Choroid plexus epithelial cell (primary cell): Measurements from ENCODE around the gene KIF20A.
"Not testable (repeated sequence)": the region's sequence is repeated elsewhere in the genome, so short reads cannot be mapped to it uniquely, and the experiment has no call there.

Experiments used
- DNase-seq: peaks from one replicate; pipeline ENCODE4 v3.0.0-alpha.2; 2010; ENCODE audit warnings: low read depth
- H3K4me3 ChIP-seq: 2 replicates; pipeline ENCODE4 v1.5.1; 2011; ENCODE audit warnings: low read depth, mild to moderate bottlenecking, control low read depth, low read length, moderate library complexity
- TF ChIP-seq, protein P1 (sequence below): conservative IDR thresholded peaks from 2 replicates; pipeline ENCODE4 v1.5.1; 2011; ENCODE audit warnings: low read depth, mild to moderate bottlenecking, control low read depth, inconsistent platforms, low read length, moderate library complexity

Gene KIF20A

DNA sequence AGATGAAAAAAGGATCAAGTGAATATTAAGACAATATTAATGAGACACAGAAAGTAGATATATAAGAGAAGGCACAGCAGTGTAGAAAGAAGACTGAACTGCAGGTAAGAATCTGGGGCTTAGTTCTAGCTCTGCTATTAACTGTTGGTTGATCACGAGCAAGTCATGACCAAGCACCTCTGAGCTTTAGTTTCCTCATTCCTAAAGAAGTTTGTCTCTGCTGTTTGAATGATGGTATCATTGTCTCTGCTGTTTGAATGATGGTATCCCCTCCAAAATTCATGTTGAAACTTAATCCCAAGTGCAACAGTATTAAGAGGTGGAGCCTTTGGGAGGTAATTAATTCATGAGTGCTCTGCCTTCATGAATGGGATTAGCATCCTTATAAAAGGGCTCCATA, 37.2 kb upstream of the KIF20A start:
- DNase-seq, result no peak
- TF ChIP-seq, protein P1, sequence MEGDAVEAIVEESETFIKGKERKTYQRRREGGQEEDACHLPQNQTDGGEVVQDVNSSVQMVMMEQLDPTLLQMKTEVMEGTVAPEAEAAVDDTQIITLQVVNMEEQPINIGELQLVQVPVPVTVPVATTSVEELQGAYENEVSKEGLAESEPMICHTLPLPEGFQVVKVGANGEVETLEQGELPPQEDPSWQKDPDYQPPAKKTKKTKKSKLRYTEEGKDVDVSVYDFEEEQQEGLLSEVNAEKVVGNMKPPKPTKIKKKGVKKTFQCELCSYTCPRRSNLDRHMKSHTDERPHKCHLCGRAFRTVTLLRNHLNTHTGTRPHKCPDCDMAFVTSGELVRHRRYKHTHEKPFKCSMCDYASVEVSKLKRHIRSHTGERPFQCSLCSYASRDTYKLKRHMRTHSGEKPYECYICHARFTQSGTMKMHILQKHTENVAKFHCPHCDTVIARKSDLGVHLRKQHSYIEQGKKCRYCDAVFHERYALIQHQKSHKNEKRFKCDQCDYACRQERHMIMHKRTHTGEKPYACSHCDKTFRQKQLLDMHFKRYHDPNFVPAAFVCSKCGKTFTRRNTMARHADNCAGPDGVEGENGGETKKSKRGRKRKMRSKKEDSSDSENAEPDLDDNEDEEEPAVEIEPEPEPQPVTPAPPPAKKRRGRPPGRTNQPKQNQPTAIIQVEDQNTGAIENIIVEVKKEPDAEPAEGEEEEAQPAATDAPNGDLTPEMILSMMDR, result no peak
- no peak overlapping the region for H3K4me3 ChIP-seq

DNA sequence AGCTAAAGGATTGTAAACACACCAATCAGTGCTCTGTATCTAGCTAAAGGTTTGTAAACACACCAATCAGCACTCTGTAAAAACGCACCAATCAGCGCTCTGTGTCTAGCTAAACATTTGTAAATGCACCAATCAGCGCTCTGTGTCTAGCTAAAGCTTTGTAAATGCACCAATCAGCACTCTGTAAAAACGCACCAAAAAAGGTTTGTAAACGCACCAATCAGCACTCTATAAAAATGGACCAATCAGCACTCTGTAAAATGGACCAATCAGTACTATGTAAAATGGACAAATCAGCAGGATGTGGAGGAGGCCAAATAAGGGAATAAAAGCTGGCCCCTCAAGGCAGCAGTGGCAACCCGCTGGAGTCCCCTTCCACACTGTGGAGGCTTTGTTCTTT, 35.3 kb upstream of the KIF20A start:
- not testable (repeated sequence) for DNase-seq, H3K4me3 ChIP-seq

DNA sequence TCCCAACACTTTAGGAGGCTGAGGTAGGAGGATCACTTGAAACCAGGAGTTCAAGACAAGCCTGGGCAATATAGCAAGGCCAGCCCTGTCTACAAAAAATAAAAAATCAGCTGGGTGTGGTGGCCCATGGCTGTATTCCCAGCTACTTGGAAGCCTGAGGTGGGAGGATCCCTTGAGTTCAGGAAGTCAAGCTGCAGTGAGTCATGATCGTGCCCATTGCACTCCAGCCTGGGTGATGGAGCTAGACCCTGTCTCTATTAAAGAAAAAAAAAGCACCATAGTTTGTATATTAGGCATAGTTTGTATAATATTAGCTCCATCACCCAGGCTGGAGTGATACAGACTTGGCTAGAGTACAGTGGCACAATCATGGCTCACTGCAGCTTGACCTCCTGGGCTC, 30.1 kb upstream of the KIF20A start:
- peak; percentile 61 for DNase-seq
- no peak overlapping the region for H3K4me3 ChIP-seq
- TF ChIP-seq, protein P1, result no peak

DNA sequence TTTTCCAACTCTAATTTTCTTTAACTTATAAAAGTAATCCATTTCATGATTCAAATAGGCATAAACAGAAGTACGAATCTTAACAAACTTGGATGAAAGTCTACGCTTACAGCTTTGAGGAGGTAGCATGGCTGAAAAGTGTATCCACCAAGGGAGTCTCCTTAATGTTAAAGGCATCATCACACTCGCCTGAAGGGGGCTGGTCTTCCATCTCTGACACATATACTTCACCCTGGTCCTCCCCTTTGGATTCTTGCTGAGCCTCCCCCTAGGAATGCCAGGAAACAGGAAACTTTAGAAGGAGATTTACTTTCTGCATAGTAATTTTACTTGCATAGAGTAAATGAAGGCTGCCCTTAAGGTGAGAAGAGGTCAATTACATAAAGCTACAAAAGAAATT, 29.4 kb upstream of the KIF20A start:
- TF ChIP-seq, protein P1, result no peak
- DNase-seq, result no peak
- H3K4me3 ChIP-seq, result no peak overlapping the region

DNA sequence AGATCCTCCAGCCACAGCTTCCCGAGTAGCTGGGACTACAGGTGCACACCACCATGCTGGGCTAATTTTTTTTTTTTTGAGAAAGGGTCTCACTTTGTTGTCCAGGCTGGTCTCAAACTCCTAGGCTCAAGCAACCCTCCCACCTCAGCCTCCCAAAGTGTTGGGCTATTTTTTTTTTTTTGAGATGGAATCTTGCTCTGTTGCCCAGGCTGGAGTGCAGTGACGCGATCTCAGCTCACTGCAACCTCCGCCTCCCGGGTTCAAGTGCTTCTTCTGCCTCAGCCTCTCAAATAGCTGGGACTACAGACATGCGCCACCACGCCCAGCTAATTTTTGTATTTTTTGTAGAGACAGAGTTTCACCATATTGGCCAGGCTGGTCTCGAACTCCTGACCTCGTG, 22.9 kb upstream of the KIF20A start:
- DNase-seq, H3K4me3 ChIP-seq: not testable (repeated sequence)

DNA sequence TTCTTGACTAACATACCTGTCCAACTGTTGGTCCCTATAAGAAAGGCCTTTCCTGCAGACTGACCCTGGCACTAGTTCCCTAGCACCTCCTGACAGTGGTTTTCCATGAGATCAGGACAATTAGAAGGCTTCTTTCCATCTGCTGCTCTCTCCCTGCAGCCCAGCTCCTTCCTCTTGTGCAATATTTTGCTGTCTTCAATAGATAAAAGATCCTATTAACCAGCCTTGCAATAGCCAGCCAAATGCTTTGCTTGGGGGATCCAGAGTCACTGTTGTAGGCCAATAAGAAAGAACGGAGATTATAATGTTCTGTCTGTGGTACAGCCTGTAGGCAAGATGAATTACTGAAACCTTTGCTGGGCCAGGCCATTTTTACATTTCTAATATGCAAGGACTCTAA, 21.3 kb upstream of the KIF20A start:
- TF ChIP-seq, protein P1, result no peak
- H3K4me3 ChIP-seq, result no peak overlapping the region
- no peak for DNase-seq

DNA sequence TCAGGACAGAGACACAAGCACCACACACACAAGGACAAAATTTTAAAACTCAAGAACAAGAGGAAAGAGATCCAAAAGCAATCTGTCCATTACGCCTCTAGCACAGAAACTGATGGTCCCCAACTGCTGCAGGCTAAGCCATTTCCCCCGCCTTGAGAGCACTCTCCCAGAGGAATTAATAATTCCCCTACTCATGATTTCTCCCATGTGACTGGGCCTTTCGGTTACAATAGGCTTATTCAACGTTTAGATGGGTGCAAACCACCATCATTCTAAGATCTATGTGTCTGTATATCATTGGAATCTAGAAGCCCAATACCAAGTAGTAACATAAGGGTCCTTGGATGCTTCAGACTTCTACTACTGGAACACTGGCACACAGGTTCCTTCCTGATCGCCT, 19.2 kb upstream of the KIF20A start:
- H3K4me3 ChIP-seq, result no peak overlapping the region
- no peak for DNase-seq
- TF ChIP-seq, protein P1, result no peak

DNA sequence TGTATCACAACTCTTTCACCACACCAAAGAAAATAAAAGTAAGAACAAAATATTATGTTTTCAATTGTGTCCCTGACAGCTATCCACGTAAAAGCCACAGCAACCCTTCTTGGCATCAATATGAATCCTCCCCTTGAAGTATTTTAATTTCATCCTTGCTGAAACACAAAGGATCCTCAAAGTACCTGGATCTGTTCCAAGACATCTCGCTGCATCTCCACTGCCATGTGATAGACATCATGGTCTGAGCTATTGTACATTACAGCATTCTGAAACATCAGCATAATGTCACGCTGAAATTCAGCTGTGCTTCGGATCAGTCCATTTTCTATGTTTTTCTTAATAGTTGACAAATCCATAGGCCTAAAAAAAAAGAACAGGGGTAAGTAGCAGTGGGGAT, 18.2 kb upstream of the KIF20A start:
- TF ChIP-seq, protein P1, result no peak
- no peak for DNase-seq

More for the DNA sequence above, 18.2 kb upstream of the KIF20A start:
- no peak overlapping the region for H3K4me3 ChIP-seq
